ENCODE data around the gene CFAP97.

DNA sequence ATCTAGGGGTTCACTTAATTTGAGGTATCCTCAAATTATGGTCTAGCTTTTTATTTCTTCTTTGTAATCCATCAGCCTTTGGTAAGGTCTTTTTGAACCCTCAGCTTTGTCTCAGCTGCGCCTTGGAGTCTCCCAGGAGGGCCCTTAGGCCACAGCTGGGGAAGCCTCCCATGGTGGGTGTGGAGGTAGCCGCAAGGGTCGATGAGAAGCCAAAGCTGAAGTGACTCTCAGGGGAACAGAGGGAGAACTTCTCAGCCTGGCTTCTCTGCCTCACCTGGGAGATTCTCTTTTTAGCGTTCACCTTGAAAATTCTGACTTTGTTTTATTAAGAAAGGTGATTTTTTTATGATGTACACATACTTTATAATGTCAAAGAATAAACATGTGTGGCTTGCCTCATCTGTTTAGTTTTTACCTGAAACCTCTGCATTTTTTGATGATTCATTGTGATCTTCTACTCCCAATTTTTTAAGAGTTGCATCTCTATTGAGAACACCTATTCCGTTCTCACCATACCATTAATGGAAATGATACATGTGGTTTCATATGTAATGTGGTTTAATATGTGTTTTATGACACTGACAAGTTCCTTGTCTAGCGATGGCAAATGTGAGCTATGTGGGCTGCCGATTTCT is 86.4 kb downstream of the CFAP97 start:
- TF ChIP-seq, protein P1, sequence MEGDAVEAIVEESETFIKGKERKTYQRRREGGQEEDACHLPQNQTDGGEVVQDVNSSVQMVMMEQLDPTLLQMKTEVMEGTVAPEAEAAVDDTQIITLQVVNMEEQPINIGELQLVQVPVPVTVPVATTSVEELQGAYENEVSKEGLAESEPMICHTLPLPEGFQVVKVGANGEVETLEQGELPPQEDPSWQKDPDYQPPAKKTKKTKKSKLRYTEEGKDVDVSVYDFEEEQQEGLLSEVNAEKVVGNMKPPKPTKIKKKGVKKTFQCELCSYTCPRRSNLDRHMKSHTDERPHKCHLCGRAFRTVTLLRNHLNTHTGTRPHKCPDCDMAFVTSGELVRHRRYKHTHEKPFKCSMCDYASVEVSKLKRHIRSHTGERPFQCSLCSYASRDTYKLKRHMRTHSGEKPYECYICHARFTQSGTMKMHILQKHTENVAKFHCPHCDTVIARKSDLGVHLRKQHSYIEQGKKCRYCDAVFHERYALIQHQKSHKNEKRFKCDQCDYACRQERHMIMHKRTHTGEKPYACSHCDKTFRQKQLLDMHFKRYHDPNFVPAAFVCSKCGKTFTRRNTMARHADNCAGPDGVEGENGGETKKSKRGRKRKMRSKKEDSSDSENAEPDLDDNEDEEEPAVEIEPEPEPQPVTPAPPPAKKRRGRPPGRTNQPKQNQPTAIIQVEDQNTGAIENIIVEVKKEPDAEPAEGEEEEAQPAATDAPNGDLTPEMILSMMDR (IDR thresholded peaks at IDR 0.05): no peak
- TF ChIP-seq POLR2A (IDR thresholded peaks at IDR 0.05): no peak
